HepG2 (cell line): ENCODE data around the gene MED9. TPM values are rescaled to one million over a fixed set of nuclear protein-coding genes. Genes with fewer than 3 reads are reported as not detected.

ENCODE experiments used
- CCDC6 ChIP-seq: sonication (generic); formaldehyde crosslinking; IDR thresholded peaks from 2 replicates; pipeline ENCODE4 v1.8.1; 2022; ENCODE audit warnings: mild to moderate bottlenecking, missing genetic modification reagents, moderate library complexity
- CEBPG ChIP-seq: IDR thresholded peaks from 2 replicates; pipeline ENCODE4 v1.6.1; 2016
- GATAD2A ChIP-seq: IDR thresholded peaks from 2 replicates; pipeline ENCODE4 v1.6.1; 2016
- GMEB1 ChIP-seq: sonication (generic); formaldehyde crosslinking; IDR thresholded peaks from 2 replicates; pipeline ENCODE4 v1.5.1; 2020; ENCODE audit warnings: missing genetic modification reagents, mild to moderate bottlenecking, borderline replicate concordance
- HDAC2 ChIP-seq: sonication (generic); formaldehyde crosslinking; IDR thresholded peaks from 2 replicates; pipeline ENCODE4 v1.4.0; 2020; ENCODE audit warnings: missing genetic modification reagents
- HNF1A ChIP-seq, 2 experiments: sonication (generic) in 1 of 2; formaldehyde crosslinking in 1 of 2; IDR thresholded peaks; 2 replicates each; pipeline versions ENCODE4 v1.4.0 to v1.6.1; 2016 to 2020; ENCODE audit warnings: borderline replicate concordance in 1 of 2, low read depth in 1 of 2, mild to moderate bottlenecking in 1 of 2, missing genetic modification reagents in 1 of 2
- MATR3 ChIP-seq: sonication (generic); formaldehyde crosslinking; IDR thresholded peaks from 2 replicates; pipeline ENCODE4 v1.4.0; 2020; ENCODE audit warnings: missing genetic modification reagents
- MEF2D ChIP-seq: sonication (generic); formaldehyde crosslinking; IDR thresholded peaks from 2 replicates; pipeline ENCODE4 v1.5.1; 2020; ENCODE audit warnings: mild to moderate bottlenecking, missing genetic modification reagents
- PCBP1 ChIP-seq: fragments of 200-400 bp; formaldehyde crosslinking; IDR thresholded peaks from 2 replicates; pipeline ENCODE4 v1.6.1; 2017; ENCODE audit warnings: mild to moderate bottlenecking, low read depth, low read length, borderline replicate concordance
- PRDM10 ChIP-seq: sonication (generic); formaldehyde crosslinking; IDR thresholded peaks from 2 replicates; pipeline ENCODE4 v1.4.0; 2020; ENCODE audit warnings: low read depth, missing genetic modification reagents
- RXRB ChIP-seq: IDR thresholded peaks from 2 replicates; pipeline ENCODE4 v1.6.1; 2016; ENCODE audit warnings: borderline replicate concordance, missing genetic modification reagents, missing compliant biosample characterization
- SOX5 ChIP-seq: IDR thresholded peaks from 2 replicates; pipeline ENCODE4 v1.6.1; 2016; ENCODE audit warnings: borderline replicate concordance
- ZBTB14 ChIP-seq: sonication (generic); formaldehyde crosslinking; IDR thresholded peaks from 2 replicates; pipeline ENCODE4 v1.4.0; 2020; ENCODE audit warnings: missing genetic modification reagents
- ZBTB7B ChIP-seq: sonication (generic); formaldehyde crosslinking; IDR thresholded peaks from 2 replicates; pipeline ENCODE4 v1.4.0; 2020; ENCODE audit warnings: missing genetic modification reagents
- ZNF331 ChIP-seq: sonication (generic); formaldehyde crosslinking; IDR thresholded peaks from 2 replicates; pipeline ENCODE4 v1.4.0; 2020; ENCODE audit warnings: missing genetic modification reagents
- ZNF639 ChIP-seq: conservative IDR thresholded peaks from 2 replicates; pipeline ENCODE4 v1.6.1; 2018; ENCODE audit warnings: missing genetic modification reagents
- ZNF883 ChIP-seq: sonication (generic); formaldehyde crosslinking; IDR thresholded peaks from 2 replicates; pipeline ENCODE4 v1.5.1; 2020; ENCODE audit warnings: mild to moderate bottlenecking, missing genetic modification reagents; ENCODE audit errors: not compliant biosample characterization
- polyA plus RNA-seq, 8 experiments: library from polyadenylated mRNA; depleted of rRNA in 3 of 8; stranded (reverse) in 7 of 8; unstranded in 1 of 8; fragments of >200 nt; fragmentation: Illumina TruSeq in 4 of 8; extraction: Trizol in 4 of 8; gene quantifications; 2 replicates each; pipeline versions ENCODE4 v1.2.1 to v1.2.3, GENCODE V29; 2011 to 2016; ENCODE audit warnings: low read depth in 4 of 8, missing spikeins in 1 of 8, mixed read lengths in 1 of 8; ENCODE audit not compliant: insufficient read depth in 1 of 8
- total RNA-seq, 5 experiments: library from RNA; depleted of rRNA; stranded (reverse); fragments of >200 nt; fragmentation: Illumina TruSeq; extraction: Trizol; gene quantifications; 2 replicates each; pipeline ENCODE4 v1.2.3, GENCODE V29; 2016; ENCODE audit warnings: low read depth in 1 of 5

MED9 gene
- total and polyA plus RNA-seq, 2 of the 13 experiments (the other 11 are each of a cell fraction or from before 2014, with no cell fraction given), result 11.9 to 15.1 TPM

GRCh38 chr17:17443173-17443572 is 33.6 kb upstream of the MED9 start (continued):
- TF ChIP-seq PRDM10, result no peak
- TF ChIP-seq MATR3 (CRISPR knock-in tag), result no peak
- no peak for TF ChIP-seq ZNF883 (CRISPR knock-in tag)
- TF ChIP-seq RXRB, result peak; percentile 70; the same call in 1 of the 2 replicates
- no peak for TF ChIP-seq MEF2D (CRISPR knock-in tag)
- TF ChIP-seq CEBPG, result peak; percentile 82
- TF ChIP-seq HNF1A (IDR thresholded peaks at IDR 0.05; ENCODE audit: low read depth), result 0 out of 2 replicates have a peak, but pooled peaks have one; percentile 16
- no peak for TF ChIP-seq HNF1A (CRISPR knock-in tag; IDR thresholded peaks at IDR 0.05; ENCODE audit: borderline replicate concordance)
- TF ChIP-seq ZBTB14, result no peak
- TF ChIP-seq SOX5 (CRISPR knock-in tag), result peak; percentile 82; the same call in 1 of the 2 replicates
- TF ChIP-seq HDAC2 (CRISPR knock-in tag), result 0 out of 2 replicates have a peak, but pooled peaks have one; percentile 32
- TF ChIP-seq ZNF639, result no peak
- TF ChIP-seq GMEB1, result no peak
- TF ChIP-seq ZNF331 (CRISPR knock-in tag), result peak; percentile 22; the same call in 1 of the 2 replicates
- TF ChIP-seq CCDC6 (CRISPR knock-in tag), result no peak
- no peak for TF ChIP-seq ZBTB7B
- peak; percentile 76 for TF ChIP-seq GATAD2A (CRISPR knock-in tag)
- no peak for TF ChIP-seq PCBP1
